Heart left ventricle (tissue), 13 donors: ENCODE results near the gene SCP2D1.

Source experiments
- CTCF ChIP-seq, 12 donors: fragments of 200-600 bp; sonication (generic) in 4 of 12; IDR thresholded peaks; one replicate each; pipeline versions ENCODE4 v1.5.0 to v1.8.0; 2018 to 2022; ENCODE audit warnings: antibody characterized with exemption in 12 of 12, mild to moderate bottlenecking in 5 of 12
- POLR2A ChIP-seq, 2 donors: fragments of 450-650 bp; IDR thresholded peaks; one replicate each; pipeline ENCODE4 v1.6.1; 2017; ENCODE audit warnings: antibody characterized with exemption in 2 of 2, mild to moderate bottlenecking in 2 of 2, moderate library complexity in 2 of 2
- donor health status: ischemic (EF 13 %, LVEDD 7.1; RV severe dilation, severe dysfunction).
- donor health status: DM: no; HTN: yes; CAD: no.
- donor health status: DM: no; HTN: no; CAD: no.
- donor health status: ischemic (EF 25% LVEDD 6.9; RV normal size, moderate dysfunction).
- donor health status: ischemic (EF 25% LVEDD 5.7; RV mildly dilated, moderate dysfunction).
- donor health status: ischemic (EF 35%, LVEDD 5.7; RV mildly dilated, moderate dysfunction).
- donor health status: nonischemic (EF 11% LVEDD 7.7; RV severe dilation, severe dysfunction).
- donor health status: DM: yes; HTN: yes; CAD: no.
- donor health status: PGD.
- donor health status: ischemic (EF 29% LVEDD 5.4; RV normal size, mild dysfunction).
- donor health status: nonischemic (EF 23%, LVEDD 6.1; RV moderate dilation, normal function).

DNA sequence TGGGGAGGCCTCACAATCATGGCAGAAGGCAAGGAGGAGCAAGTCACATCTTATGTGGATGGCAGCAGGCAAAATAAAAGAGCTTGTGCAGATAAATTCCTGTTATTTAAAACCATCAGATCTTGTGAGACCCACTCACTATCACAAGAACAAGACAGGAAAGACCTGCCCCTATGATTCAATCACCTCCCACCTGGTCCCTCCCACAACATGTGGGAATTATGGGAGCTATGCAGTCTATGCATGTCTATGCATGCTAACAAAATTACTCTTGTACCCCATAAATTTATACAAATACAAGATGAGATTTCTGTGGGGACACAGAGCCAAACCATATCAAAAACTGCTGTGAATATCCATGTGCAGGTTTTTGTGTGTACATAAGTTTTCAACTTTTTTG lies 25.6 kb upstream of the SCP2D1 start:
- TF ChIP-seq CTCF (IDR thresholded peaks at IDR 0.05) (no peak), POLR2A (IDR thresholded peaks at IDR 0.05) (no peak)
